ENCODE results near the gene HYLS1.

- no peak for TF ChIP-seq POLR2A (IDR thresholded peaks at IDR 0.05; ENCODE audit: low read depth, low read length)
- TF ChIP-seq TAF1 (IDR thresholded peaks at IDR 0.05; ENCODE audit: borderline replicate concordance, low read depth, low read length): no peak
- TF ChIP-seq POLR2AphosphoS5 (IDR thresholded peaks at IDR 0.05; ENCODE audit: low read depth, low read length): no peak
Observed at GRCh38 chr11:125872138-125872491, 15.4 kb upstream of the HYLS1 start.
